HG03175 (cell line): ENCODE data around the gene PHYKPL.
"Not testable (repeated sequence)": the region's sequence is repeated elsewhere in the genome, so short reads cannot be mapped to it uniquely, and the experiment has no call there.

Source experiments
- ATAC-seq: cut with Tn5 transposase; IDR thresholded peaks from one replicate; pipeline ENCODE4 v1.9.1; 2021; ENCODE audit warnings: mild to moderate bottlenecking, moderate library complexity; ENCODE audit not compliant: unreplicated experiment

Gene PHYKPL

DNA sequence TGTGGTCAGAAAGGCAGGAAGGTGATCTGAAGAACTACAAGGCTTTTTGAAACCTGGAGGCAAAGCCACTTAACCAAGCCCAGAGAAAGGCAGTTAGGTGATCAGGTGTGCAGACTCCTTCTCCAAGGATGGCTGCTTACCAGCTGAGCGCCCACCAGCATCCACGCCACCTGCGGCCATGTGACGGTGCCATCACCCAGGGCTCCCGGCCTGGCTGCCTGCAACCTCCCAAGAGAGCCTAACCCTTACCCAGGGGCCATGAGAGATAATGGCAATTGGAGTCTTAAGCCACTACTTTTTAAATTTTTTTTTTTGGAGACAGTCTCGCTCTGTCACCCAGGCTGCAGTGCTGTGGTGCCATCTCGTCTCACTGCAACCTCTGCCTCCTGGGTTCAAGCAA lies 33.1 kb upstream of the PHYKPL start:
- no peak for ATAC-seq

DNA sequence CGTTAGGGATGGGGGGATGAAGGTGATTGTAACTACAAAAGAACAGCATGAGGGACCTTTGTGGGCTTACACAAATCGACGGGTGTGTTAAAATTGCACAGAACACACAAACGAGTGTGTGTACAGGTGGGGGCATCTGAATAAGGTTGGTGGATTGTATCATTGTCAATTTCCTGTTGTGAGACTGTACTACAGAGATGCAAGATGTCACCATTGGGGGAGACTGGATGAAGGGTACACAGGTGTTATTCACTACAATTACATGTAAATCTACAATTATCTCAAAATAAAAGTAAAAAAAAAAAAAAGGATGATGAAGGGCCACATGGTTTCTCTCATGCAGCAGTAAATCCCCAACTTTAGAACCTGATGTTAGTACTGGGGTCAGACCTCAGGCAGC lies 31.4 kb upstream of the PHYKPL start:
- ATAC-seq, result no peak

DNA sequence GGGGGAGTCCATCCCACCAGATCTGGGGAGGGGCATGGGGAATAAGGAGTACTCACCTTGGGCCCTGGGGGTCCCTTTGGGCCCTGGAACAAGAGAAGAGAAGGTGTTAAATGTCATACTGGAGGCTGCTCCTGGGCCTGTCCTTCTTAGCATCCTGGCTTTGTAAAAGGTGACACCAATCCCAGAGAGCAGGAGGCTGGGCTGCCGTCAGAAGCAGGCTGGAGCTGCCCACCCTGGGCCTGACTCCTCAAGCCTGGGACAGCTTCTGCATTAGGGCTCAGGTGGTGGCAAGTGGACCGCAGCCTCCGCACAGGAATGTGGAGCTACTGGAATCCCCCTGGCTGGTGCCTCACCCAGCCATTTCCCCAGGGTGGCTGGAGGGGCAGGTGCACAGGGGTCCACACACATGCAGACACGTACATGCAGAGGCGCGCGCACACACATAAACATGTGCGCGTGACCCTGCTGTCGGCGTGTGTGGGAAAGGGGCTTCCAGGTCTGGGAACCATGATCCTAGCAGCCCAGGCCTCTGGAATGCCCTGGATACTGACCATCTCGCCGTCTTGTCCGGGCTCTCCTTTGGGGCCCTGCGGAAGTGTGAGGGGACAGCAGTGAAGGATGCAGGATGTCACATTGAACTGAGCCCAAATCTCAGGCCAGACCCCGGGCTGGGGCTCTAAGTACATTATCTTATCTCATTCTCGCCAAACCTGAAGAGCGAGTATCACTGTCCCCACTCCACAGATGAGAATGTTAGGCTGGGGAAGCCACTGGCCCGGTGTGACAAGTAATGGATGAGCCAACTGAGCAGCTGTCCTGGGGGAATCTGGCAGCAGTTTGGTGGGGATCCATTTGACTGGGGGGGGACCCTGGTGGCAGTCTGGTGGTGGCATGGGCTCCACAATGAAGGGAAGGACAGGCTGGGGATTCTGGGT lies 29.3 kb upstream of the PHYKPL start:
- no peak for ATAC-seq

- ATAC-seq, result no peak
Observed at GRCh38 chr5:178259623-178260536, 27.3 kb upstream of the PHYKPL start.

- no peak for ATAC-seq
Observed at GRCh38 chr5:178257650-178258049, 25.0 kb upstream of the PHYKPL start.

- ATAC-seq, result no peak
Observed at GRCh38 chr5:178256746-178257145, 24.1 kb upstream of the PHYKPL start.

DNA sequence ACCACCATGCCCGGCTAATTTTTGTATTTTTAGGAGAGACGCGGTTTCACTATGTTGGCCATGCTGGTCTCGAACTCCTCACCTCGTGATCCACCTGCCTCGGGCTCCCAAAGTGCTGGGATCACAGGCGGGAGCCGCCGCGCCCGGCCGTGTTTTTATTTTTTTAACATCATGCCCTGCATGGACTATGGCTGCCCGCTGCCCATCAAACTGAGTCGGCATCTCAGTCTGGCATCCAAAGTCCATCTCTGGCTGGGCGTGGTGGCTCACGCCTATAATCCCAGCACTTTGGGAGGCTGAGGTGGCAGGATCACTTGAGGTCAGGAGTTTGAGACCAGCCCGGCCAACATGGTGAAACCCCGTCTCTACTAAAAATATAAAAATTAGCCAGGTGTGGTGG lies 21.0 kb upstream of the PHYKPL start:
- not testable (repeated sequence) for ATAC-seq

- no peak for ATAC-seq
Observed at GRCh38 chr5:178252258-178252657, 19.7 kb upstream of the PHYKPL start.

DNA sequence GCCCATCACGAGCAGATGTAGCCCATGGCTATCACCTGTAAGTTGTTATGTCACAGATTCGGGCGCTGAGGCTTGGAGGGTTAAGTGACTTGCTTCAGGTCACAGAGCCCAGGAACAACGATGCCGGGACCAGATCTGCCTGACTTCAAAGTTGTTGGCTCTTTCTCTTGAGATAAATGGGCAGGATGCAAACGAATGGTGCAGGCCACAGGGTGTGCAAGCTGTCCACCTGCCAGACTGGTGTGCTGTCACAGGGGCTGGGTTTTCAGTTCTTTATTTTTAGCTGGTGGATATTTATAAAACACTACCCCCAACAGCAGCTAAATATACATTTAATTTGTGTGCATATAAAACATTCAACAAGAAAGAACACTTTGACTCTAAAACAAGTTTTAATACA lies 17.7 kb upstream of the PHYKPL start:
- no peak for ATAC-seq

- ATAC-seq, result no peak
Observed at GRCh38 chr5:178249191-178249989, 16.8 kb upstream of the PHYKPL start.

GRCh38 chr5:178248750-178249149 lies 16.1 kb upstream of the PHYKPL start:
- no peak for ATAC-seq

- no peak for ATAC-seq
Observed at GRCh38 chr5:178247481-178248456, 15.2 kb upstream of the PHYKPL start.

GRCh38 chr5:178246624-178247279 lies 14.2 kb upstream of the PHYKPL start:
- ATAC-seq, result no peak

DNA sequence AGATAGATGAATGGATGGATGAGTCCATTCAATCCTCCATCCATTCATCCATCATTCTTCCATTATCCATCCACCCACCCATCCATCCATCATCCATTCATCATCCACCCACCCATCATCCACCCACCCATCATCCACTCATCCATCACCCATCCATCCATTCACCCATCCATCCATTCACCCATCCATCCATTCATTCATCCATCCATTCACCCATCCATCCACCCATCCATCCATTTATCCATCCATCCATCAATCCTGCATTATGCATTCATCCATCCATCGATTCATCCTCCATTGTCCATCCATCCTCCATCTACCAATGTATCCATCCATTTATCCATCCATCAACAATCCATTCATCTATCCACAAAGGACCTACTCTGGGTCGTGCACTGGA lies 12.8 kb upstream of the PHYKPL start:
- no peak for ATAC-seq

DNA sequence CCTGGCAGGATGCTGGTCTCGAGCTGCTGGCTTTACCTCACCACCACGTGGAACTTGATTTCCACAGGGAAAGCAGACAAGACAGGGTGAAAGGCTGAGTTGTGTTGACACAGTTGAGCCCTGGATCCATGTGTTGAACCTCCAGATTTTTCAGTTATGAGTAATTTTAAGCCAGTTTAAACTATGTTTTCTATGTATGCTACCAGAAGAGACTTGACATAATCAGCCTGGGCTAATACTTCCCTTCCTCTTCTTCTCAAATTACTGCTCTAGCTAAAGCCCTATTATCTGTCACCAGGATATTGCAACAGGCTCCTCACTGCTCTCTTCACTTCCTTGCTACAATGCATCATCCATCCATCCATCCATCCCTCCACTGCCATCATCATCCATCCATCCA lies 12.0 kb upstream of the PHYKPL start:
- no peak for ATAC-seq

- no peak for ATAC-seq
Observed at GRCh38 chr5:178242416-178242815, 9.8 kb upstream of the PHYKPL start.

- ATAC-seq, result no peak
Observed at GRCh38 chr5:178241688-178242231, 9.2 kb upstream of the PHYKPL start.

DNA sequence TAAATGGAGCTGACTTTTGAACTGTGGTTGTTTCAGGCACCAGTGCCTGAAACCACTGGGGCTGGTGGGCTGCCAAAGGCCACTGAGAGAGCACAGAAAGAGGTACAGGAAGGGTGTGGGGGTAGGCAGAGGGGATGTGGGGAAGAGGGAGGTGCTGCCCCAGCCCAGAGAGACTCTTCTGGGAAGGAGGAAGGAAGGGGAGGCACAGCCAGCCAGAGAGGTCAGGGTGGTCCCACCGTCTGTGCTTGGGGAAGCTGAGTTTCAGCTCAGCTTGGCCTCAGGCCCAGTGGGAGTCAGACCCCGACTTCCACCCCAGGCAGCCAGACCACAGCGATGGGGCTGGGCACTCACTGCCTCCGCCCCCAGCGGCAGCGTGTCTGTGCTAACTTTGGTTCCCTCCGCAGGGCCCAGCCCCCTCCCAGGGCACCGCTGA lies 8.6 kb upstream of the PHYKPL start:
- ATAC-seq, result no peak

DNA sequence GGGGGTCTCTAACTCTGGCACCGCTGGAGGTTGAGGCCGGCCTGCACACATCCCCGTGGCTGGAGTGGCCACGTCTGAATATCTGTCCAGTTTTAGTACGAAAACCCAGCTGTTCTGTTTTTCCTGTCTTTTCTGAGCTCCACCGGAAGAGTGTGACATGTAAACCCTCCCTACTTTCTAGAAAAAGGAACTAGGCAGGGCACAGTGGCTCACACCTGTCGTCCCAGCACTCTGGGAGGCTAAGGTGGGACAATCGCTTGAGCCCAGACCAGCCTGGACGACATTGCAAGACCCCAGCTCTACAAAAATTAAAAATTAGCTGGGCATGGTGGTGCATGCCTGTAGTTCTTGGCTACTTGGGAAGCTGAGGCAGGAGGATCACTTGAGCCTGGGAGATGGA lies 8.2 kb upstream of the PHYKPL start:
- ATAC-seq, result no peak
